Measurements from ENCODE around the gene TEP1. TPM values are rescaled to one million over a fixed set of nuclear protein-coding genes. Genes with fewer than 3 reads are reported as not detected.
A peak's percentile ranks its signal among the peaks of the same experiment; 100 is the strongest.
"Not testable (repeated sequence)": the region's sequence is repeated elsewhere in the genome, so short reads cannot be mapped to it uniquely, and the experiment has no call there.

The TEP1 gene
- total RNA-seq, 6 experiments from 2014 or later = 11.6 to 16.1 (median 13.7) TPM

DNA sequence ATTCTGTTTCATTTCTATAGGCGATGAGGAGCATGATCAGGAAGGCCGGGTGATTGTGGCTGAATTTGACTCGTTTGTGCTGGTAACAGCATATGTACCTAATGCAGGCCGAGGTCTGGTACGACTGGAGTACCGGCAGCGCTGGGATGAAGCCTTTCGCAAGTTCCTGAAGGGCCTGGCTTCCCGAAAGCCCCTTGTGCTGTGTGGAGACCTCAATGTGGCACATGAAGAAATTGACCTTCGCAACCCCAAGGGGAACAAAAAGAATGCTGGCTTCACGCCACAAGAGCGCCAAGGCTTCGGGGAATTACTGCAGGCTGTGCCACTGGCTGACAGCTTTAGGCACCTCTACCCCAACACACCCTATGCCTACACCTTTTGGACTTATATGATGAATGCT lies 43.7 kb upstream of the TEP1 start:
- TF ChIP-seq, protein P1, sequence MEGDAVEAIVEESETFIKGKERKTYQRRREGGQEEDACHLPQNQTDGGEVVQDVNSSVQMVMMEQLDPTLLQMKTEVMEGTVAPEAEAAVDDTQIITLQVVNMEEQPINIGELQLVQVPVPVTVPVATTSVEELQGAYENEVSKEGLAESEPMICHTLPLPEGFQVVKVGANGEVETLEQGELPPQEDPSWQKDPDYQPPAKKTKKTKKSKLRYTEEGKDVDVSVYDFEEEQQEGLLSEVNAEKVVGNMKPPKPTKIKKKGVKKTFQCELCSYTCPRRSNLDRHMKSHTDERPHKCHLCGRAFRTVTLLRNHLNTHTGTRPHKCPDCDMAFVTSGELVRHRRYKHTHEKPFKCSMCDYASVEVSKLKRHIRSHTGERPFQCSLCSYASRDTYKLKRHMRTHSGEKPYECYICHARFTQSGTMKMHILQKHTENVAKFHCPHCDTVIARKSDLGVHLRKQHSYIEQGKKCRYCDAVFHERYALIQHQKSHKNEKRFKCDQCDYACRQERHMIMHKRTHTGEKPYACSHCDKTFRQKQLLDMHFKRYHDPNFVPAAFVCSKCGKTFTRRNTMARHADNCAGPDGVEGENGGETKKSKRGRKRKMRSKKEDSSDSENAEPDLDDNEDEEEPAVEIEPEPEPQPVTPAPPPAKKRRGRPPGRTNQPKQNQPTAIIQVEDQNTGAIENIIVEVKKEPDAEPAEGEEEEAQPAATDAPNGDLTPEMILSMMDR (IDR thresholded peaks at IDR 0.05) = no peak
- Mint-ChIP-seq H3K27me3 (ENCODE audit: insufficient read depth) (peaks cover 2% of the 10 kb centered on the region; the same call in 1 of the 2 replicates), H3K27ac (no peak overlapping the region), H3K36me3 (ENCODE audit: low read depth) (peaks cover 21% of the 10 kb centered on the region; the same call in 1 of the 2 replicates), H3K4me1 (ENCODE audit: low read depth) (peaks cover 21% of the 10 kb centered on the region), H3K4me3 (no peak overlapping the region), H3K9me3 (no peaks in the 10 kb centered on the region)
- no peak for DNase-seq

DNA sequence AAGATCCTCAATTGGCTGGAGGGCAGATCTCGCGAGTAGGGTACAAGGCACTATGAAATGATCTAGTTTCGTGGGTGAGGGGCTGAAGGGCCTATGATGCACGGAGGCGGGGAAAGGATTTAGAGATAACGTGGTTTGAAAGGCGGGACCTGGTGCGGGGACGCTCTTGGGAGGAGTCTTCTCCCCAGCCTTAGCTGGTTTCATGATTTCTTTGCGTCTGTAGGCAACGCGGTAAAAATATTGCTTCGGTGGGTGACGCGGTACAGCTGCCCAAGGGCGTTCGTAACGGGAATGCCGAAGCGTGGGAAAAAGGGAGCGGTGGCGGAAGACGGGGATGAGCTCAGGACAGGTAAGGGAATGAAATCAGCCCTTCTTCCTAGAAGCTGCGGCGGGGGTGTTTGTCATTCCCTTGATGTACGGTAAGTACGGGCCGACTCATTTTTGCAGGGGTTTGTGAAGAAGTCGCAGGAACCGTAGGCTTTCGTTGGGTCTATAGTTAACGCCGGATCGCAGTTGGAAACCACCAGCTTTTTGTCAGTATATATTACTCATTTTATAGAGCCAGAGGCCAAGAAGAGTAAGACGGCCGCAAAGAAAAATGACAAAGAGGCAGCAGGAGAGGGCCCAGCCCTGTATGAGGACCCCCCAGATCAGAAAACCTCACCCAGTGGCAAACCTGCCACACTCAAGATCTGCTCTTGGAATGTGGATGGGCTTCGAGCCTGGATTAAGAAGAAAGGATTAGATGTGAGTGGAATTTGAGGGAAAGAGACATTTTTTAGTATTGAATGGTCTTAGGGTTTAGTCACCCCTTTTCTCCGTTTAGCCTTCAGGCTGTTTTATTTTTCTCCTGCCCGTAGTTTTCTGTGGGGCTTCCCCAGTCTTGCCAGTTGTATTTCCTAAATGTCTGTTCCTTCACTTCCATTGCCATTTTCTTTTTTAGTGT lies 42.3 kb upstream of the TEP1 start:
- Mint-ChIP-seq H3K27me3 (ENCODE audit: insufficient read depth) (peaks cover 2% of the 10 kb centered on the region; the same call in 1 of the 2 replicates), H3K27ac (no peak overlapping the region), H3K4me1 (ENCODE audit: low read depth) (peaks cover 15% of the 10 kb centered on the region), H3K9me3 (no peaks in the 10 kb centered on the region), H3K36me3 (ENCODE audit: low read depth) (peaks cover 27% of the 10 kb centered on the region), H3K4me3 (no peak overlapping the region)
- TF ChIP-seq, protein P1 (IDR thresholded peaks at IDR 0.05) = no peak
- DNase-seq = peak; percentile 84

DNA sequence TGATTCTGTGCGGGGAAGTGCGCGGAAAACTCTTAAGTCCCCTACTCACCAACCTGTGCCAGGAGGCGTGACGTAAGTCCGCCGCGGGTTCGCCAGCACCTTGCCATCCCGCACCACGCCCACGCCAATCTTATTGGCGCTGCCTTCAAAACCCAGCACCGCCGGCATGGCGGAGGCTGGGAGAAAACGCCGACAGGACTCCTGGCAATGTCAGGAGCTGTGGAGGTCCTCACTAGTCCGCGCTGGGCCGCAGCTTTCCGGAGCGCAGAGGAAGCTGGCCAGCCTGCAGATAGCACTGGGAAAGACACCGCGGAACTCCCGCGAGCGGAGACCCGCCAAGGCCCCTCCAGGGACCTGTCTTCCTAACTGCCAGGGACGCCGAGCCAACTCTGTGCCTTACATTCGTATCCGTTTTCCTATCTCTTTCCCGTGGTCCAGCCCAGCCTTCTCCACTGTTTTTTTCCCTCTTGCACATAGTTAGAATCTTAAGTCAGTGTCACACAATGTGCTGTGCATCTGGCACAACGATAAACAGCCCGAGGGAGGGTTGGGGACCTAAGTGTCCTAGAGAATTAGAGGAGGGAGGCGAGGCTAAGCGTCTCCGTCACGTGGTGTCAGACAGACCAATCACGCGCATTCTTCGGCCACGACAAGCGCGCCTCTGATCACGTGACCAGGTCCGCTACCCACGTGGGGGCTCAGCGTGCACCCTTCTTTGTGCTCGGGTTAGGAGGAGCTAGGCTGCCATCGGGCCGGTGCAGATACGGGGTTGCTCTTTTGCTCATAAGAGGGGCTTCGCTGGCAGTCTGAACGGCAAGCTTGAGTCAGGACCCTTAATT lies 41.4 kb upstream of the TEP1 start, which contains the start of the genes APEX1 and OSGEP:
APEX1 (plus strand) TSS at position 711 of the 839 bp plus-strand sequence. CDS start 420 bp downstream, outside the sequence.
OSGEP (minus strand) TSS at position 297 of the 839 bp plus-strand sequence; CDS start at position 168, 129 bp downstream.
- H3K27me3 Mint-ChIP-seq (ENCODE audit: insufficient read depth) = peaks cover 1% of the 10 kb centered on the region; the same call in 1 of the 2 replicates
- peaks cover 24% of the 10 kb centered on the region for H3K36me3 Mint-ChIP-seq (ENCODE audit: low read depth)
- H3K9me3 Mint-ChIP-seq = no peaks in the 10 kb centered on the region
- peaks cover 6% of the 10 kb centered on the region for H3K4me1 Mint-ChIP-seq (ENCODE audit: low read depth)
- TF ChIP-seq, protein P1 (IDR thresholded peaks at IDR 0.05) = no peak
- DNase-seq = peak; percentile 98
- no peak within 1 kb of the TSS for H3K27ac Mint-ChIP-seq
- no peak within 1 kb of the TSS for H3K4me3 Mint-ChIP-seq

DNA sequence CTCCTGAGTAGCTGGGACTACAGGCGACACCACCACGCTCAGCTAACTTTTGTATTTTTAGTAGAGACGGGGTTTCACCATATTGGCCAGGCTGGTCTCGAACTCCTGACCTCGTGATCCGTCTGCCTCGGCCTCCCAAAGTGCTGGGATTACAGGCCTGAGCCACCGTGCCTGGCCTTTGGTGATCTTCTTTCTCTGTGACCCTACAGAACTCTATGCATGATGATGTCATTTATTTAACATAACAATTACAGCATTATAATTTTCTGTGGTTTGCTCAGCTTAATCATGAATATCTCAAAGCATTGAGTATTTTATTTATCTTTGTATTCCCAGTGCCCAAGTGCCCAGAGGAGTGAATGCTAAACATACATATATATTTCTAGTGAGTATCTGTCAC lies 39.5 kb upstream of the TEP1 start:
- H3K36me3 Mint-ChIP-seq (ENCODE audit: low read depth) = peaks cover 37% of the 10 kb centered on the region
- not testable (repeated sequence) for DNase-seq; H3K27ac Mint-ChIP-seq; H3K27me3 Mint-ChIP-seq (ENCODE audit: insufficient read depth); H3K9me3 Mint-ChIP-seq; H3K4me1 Mint-ChIP-seq (ENCODE audit: low read depth)
- H3K4me3 Mint-ChIP-seq = 0 out of 2 replicates have a peak overlapping the region, but pooled peaks have one; percentile 9

DNA sequence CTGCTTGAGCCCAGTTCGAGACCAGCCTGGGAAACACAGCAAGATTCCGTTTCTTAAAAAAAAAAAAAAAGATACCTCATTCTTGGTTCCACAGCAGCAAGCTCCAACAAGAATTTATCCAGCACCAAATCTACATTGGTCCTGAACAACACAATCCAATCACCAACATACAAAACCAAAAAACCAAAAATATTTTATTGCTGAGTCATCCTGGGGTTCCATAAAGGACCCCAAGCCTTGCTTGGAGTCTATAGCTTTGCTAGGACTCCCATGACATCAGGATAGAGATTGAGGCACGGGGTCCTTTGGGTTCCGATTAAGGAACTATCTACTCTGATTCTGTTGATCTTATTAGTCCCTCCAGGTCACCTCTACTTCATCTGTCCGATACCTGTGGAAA lies 33.6 kb upstream of the TEP1 start:
- no peaks in the 10 kb centered on the region; the same call in 1 of the 2 replicates for H3K27me3 Mint-ChIP-seq (ENCODE audit: insufficient read depth)
- no peak overlapping the region for H3K4me3 Mint-ChIP-seq
- no peak overlapping the region for H3K27ac Mint-ChIP-seq
- no peaks in the 10 kb centered on the region for H3K9me3 Mint-ChIP-seq
- H3K4me1 Mint-ChIP-seq (ENCODE audit: low read depth) = no peaks in the 10 kb centered on the region
- H3K36me3 Mint-ChIP-seq (ENCODE audit: low read depth) = peaks cover 33% of the 10 kb centered on the region
- TF ChIP-seq, protein P1 (IDR thresholded peaks at IDR 0.05) = no peak
- DNase-seq = no peak

DNA sequence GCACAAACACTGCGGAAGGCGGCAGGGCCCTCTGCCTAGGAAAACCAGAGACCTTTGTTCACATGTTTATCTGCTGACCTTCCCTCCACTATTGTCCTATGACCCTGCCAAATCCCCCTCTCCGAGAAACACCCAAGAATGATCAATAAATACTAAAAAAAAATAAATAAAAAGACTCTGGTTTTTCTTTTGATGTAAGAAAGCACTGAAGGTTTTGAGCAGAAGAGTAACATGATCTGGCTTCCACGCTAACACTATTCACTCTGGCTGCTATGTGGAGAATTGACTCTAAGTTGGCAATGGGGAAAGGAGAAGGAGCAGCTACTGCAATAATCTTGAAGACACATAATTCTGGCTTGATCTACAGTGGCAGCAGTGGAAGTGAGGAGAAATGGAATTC lies 30.3 kb upstream of the TEP1 start:
- not testable (repeated sequence) for H3K9me3 Mint-ChIP-seq; DNase-seq; H3K4me1 Mint-ChIP-seq (ENCODE audit: low read depth); H3K27me3 Mint-ChIP-seq (ENCODE audit: insufficient read depth); H3K27ac Mint-ChIP-seq; H3K4me3 Mint-ChIP-seq
- H3K36me3 Mint-ChIP-seq (ENCODE audit: low read depth) = peaks cover 15% of the 10 kb centered on the region
